HFF-Myc (cell line): ENCODE measurements around the gene CUEDC1.
"Not testable (repeated sequence)": the region's sequence is repeated elsewhere in the genome, so short reads cannot be mapped to it uniquely, and the experiment has no call there.

Experiments used
- DNase-seq: peaks from one replicate; pipeline ENCODE4 v3.0.0-alpha.2; 2011; ENCODE audit warnings: low read depth; ENCODE audit errors: extremely low read depth
- H3K4me3 ChIP-seq: replicated peaks from 2 replicates; pipeline ENCODE4 v1.5.1; 2011; ENCODE audit warnings: low read depth, mild to moderate bottlenecking, control low read depth, low read length
- CTCF ChIP-seq: IDR thresholded peaks from 2 replicates; pipeline ENCODE4 v1.5.1; 2012; ENCODE audit warnings: mild to moderate bottlenecking, low read depth, low read length, control low read depth; ENCODE audit errors: missing control alignments

Gene CUEDC1

GRCh38 chr17:57928928-57929327, 26.3 kb downstream of the CUEDC1 start:
- H3K4me3 ChIP-seq = no peak overlapping the region
- DNase-seq = no peak
- TF ChIP-seq CTCF = no peak

GRCh38 chr17:57927048-57927723, 28.0 kb downstream of the CUEDC1 start:
- DNase-seq = no peak
- H3K4me3 ChIP-seq = no peak overlapping the region
- TF ChIP-seq CTCF = no peak

GRCh38 chr17:57926723-57927047, 28.5 kb downstream of the CUEDC1 start:
- H3K4me3 ChIP-seq = no peak overlapping the region
- no peak for TF ChIP-seq CTCF
- DNase-seq = no peak

- no peak for DNase-seq
- H3K4me3 ChIP-seq = no peak overlapping the region
- no peak for TF ChIP-seq CTCF
These were observed 29.7 kb downstream of the CUEDC1 start for GRCh38 chr17:57925361-57925990.

- H3K4me3 ChIP-seq = no peak overlapping the region
- no peak for TF ChIP-seq CTCF
- DNase-seq = no peak
These were observed 30.5 kb downstream of the CUEDC1 start for GRCh38 chr17:57924677-57925076.

GRCh38 chr17:57923182-57923872, 31.9 kb downstream of the CUEDC1 start:
- no peak overlapping the region for H3K4me3 ChIP-seq
- no peak for TF ChIP-seq CTCF
- DNase-seq = no peak

- DNase-seq, H3K4me3 ChIP-seq: not testable (repeated sequence)
These were observed 32.5 kb downstream of the CUEDC1 start for GRCh38 chr17:57922745-57923144.
